Measurements from ENCODE around the gene VAMP4.

- TF ChIP-seq CTCF (IDR thresholded peaks at IDR 0.05; ENCODE audit: insufficient read depth, low read depth, low read length), result peak; percentile 44
- no peak for TF ChIP-seq EZH2 (IDR thresholded peaks at IDR 0.05; ENCODE audit: insufficient read depth, low read length)
Observed at GRCh38 chr1:171715813-171716251, 26.0 kb downstream of the VAMP4 start.
